Measurements from ENCODE around the gene NFIX. TPM values are rescaled to one million over a fixed set of nuclear protein-coding genes. Genes with fewer than 3 reads are reported as not detected.

The NFIX gene
- total and polyA plus RNA-seq, 2 donors from 2014 or later: 4.3 to 65.0 TPM

GRCh38 chr19:12986726-12987125 is 8.5 kb upstream of the NFIX start:
- Histone ChIP-seq H3K36me3 (ENCODE audit: control insufficient read depth in 2 of 3, insufficient read depth in 3 of 3, low read length in 3 of 3) (no peaks in the 10 kb centered on the region), H3K27ac (ENCODE audit: low read depth in 2 of 2, low read length in 2 of 2) (no peak overlapping the region), H3K27me3 (ENCODE audit: control insufficient read depth, insufficient read depth, low read length) (peaks cover 11% of the 10 kb centered on the region), H3K4me3 (ENCODE audit: low read length in 3 of 3) (no peak overlapping the region), H3K9me3 (ENCODE audit: control insufficient read depth in 2 of 3, insufficient read depth in 1 of 3, low read length in 3 of 3) (no peaks in the 10 kb centered on the region), H3K4me1 (ENCODE audit: control insufficient read depth in 2 of 3, insufficient read depth in 2 of 3, low read depth in 1 of 3, low read length in 3 of 3) (peaks cover 0 to 11% (median 4%) of the 10 kb centered on the region in 3 donors), H3K9ac (ENCODE audit: low read length in 3 of 3) (no peak overlapping the region)
- intact Hi-C loops (cut with DNase I): no loop called here
- no peak for FAIRE-seq
- DNase-seq: no peak
- TF ChIP-seq, protein P1, sequence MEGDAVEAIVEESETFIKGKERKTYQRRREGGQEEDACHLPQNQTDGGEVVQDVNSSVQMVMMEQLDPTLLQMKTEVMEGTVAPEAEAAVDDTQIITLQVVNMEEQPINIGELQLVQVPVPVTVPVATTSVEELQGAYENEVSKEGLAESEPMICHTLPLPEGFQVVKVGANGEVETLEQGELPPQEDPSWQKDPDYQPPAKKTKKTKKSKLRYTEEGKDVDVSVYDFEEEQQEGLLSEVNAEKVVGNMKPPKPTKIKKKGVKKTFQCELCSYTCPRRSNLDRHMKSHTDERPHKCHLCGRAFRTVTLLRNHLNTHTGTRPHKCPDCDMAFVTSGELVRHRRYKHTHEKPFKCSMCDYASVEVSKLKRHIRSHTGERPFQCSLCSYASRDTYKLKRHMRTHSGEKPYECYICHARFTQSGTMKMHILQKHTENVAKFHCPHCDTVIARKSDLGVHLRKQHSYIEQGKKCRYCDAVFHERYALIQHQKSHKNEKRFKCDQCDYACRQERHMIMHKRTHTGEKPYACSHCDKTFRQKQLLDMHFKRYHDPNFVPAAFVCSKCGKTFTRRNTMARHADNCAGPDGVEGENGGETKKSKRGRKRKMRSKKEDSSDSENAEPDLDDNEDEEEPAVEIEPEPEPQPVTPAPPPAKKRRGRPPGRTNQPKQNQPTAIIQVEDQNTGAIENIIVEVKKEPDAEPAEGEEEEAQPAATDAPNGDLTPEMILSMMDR (IDR thresholded peaks at IDR 0.05; ENCODE audit: borderline replicate concordance, extremely low read depth, insufficient read depth): no peak

GRCh38 chr19:12987190-12987589 is 8.1 kb upstream of the NFIX start:
- intact Hi-C loops (cut with DNase I): no loop called here
- Histone ChIP-seq H3K9ac (ENCODE audit: low read length in 3 of 3) (no peak overlapping the region), H3K36me3 (ENCODE audit: control insufficient read depth in 2 of 3, insufficient read depth in 3 of 3, low read length in 3 of 3) (no peaks in the 10 kb centered on the region), H3K4me3 (ENCODE audit: low read length in 3 of 3) (no peak overlapping the region), H3K27me3 (ENCODE audit: control insufficient read depth, insufficient read depth, low read length) (peaks cover 11% of the 10 kb centered on the region), H3K27ac (ENCODE audit: low read depth in 2 of 2, low read length in 2 of 2) (no peak overlapping the region), H3K9me3 (ENCODE audit: control insufficient read depth in 2 of 3, insufficient read depth in 1 of 3, low read length in 3 of 3) (no peaks in the 10 kb centered on the region), H3K4me1 (ENCODE audit: control insufficient read depth in 2 of 3, insufficient read depth in 2 of 3, low read depth in 1 of 3, low read length in 3 of 3) (peaks cover 0 to 11% (median 4%) of the 10 kb centered on the region in 3 donors)
- TF ChIP-seq, protein P1 (IDR thresholded peaks at IDR 0.05; ENCODE audit: borderline replicate concordance, extremely low read depth, insufficient read depth): no peak
- FAIRE-seq (no peak), DNase-seq (no peak)

- Histone ChIP-seq H3K27ac (ENCODE audit: low read depth in 2 of 2, low read length in 2 of 2) (no peak overlapping the region), H3K27me3 (ENCODE audit: control insufficient read depth, insufficient read depth, low read length) (peaks cover 11% of the 10 kb centered on the region), H3K36me3 (ENCODE audit: control insufficient read depth in 2 of 3, insufficient read depth in 3 of 3, low read length in 3 of 3) (no peaks in the 10 kb centered on the region), H3K9ac (ENCODE audit: low read length in 3 of 3) (no peak overlapping the region), H3K9me3 (ENCODE audit: control insufficient read depth in 2 of 3, insufficient read depth in 1 of 3, low read length in 3 of 3) (no peaks in the 10 kb centered on the region), H3K4me3 (ENCODE audit: low read length in 3 of 3) (no peak overlapping the region), H3K4me1 (ENCODE audit: control insufficient read depth in 2 of 3, insufficient read depth in 2 of 3, low read depth in 1 of 3, low read length in 3 of 3) (peaks cover 0 to 11% (median 4%) of the 10 kb centered on the region in 3 donors)
- intact Hi-C loops (cut with DNase I): no loop called here
- TF ChIP-seq, protein P1 (IDR thresholded peaks at IDR 0.05; ENCODE audit: borderline replicate concordance, extremely low read depth, insufficient read depth): no peak
- DNase-seq: no peak
- FAIRE-seq: no peak
Measured at GRCh38 chr19:12987781-12988180, 7.5 kb upstream of the NFIX start.

GRCh38 chr19:12990431-12990830 is 4.8 kb upstream of the NFIX start:
- Histone ChIP-seq H3K4me1 (ENCODE audit: control insufficient read depth in 2 of 3, insufficient read depth in 2 of 3, low read depth in 1 of 3, low read length in 3 of 3) (peaks cover 0 to 5% (median 2%) of the 10 kb centered on the region in 3 donors), H3K9me3 (ENCODE audit: control insufficient read depth in 2 of 3, insufficient read depth in 1 of 3, low read length in 3 of 3) (no peaks in the 10 kb centered on the region), H3K36me3 (ENCODE audit: control insufficient read depth in 2 of 3, insufficient read depth in 3 of 3, low read length in 3 of 3) (no peaks in the 10 kb centered on the region), H3K4me3 (ENCODE audit: low read length in 3 of 3) (no peak overlapping the region), H3K27me3 (ENCODE audit: control insufficient read depth, insufficient read depth, low read length) (peaks cover 7% of the 10 kb centered on the region), H3K9ac (ENCODE audit: low read length in 3 of 3) (no peak overlapping the region), H3K27ac (ENCODE audit: low read depth in 2 of 2, low read length in 2 of 2) (no peak overlapping the region)
- intact Hi-C loops (cut with DNase I): no loop called here
- TF ChIP-seq, protein P1 (IDR thresholded peaks at IDR 0.05; ENCODE audit: borderline replicate concordance, extremely low read depth, insufficient read depth): no peak
- FAIRE-seq (no peak), DNase-seq (no peak)
